Spleen (tissue), 11 donors: ENCODE measurements around the gene MSI2. TPM values are rescaled to one million over a fixed set of nuclear protein-coding genes. Genes with fewer than 3 reads are reported as not detected.
A peak's percentile ranks its signal among the peaks of the same experiment; 100 is the strongest.

Experiments
- DNase-seq: peaks from one replicate; pipeline ENCODE4 v3.0.0-alpha.2; 2020
- H3K27ac ChIP-seq, 8 donors: fragments of 200-600 bp; sonication (generic) in 7 of 8; 1 replicate in 4 of 8; 2 replicates in 4 of 8; pipeline versions ENCODE4 v1.5.0 to v1.8.0; 2016 to 2021; ENCODE audit warnings: inconsistent platforms in 4 of 8, mild to moderate bottlenecking in 4 of 8, moderate library complexity in 1 of 8
- H3K27me3 ChIP-seq, 7 donors: fragments of 200-600 bp; sonication (generic) in 6 of 7; replicated peaks in 1 of 7; 1 replicate in 4 of 7; 2 replicates in 3 of 7; pipeline versions ENCODE4 v1.5.0 to v1.8.0; 2016 to 2021; ENCODE audit warnings: inconsistent platforms in 3 of 7, mild to moderate bottlenecking in 1 of 7
- H3K36me3 ChIP-seq, 6 donors: fragments of 200-600 bp; sonication (generic) in 5 of 6; 1 replicate in 4 of 6; 2 replicates in 2 of 6; pipeline versions ENCODE4 v1.5.0 to v1.8.0; 2016 to 2021; ENCODE audit warnings: inconsistent platforms in 2 of 6
- H3K4me1 ChIP-seq, 6 donors: fragments of 200-600 bp; sonication (generic) in 5 of 6; 1 replicate in 3 of 6; 2 replicates in 3 of 6; pipeline versions ENCODE4 v1.5.0 to v1.8.0; 2016 to 2021; ENCODE audit warnings: inconsistent platforms in 3 of 6
- H3K4me3 ChIP-seq, 8 donors: fragments of 200-600 bp; sonication (generic) in 7 of 8; 1 replicate in 4 of 8; 2 replicates in 4 of 8; pipeline versions ENCODE4 v1.5.0 to v1.8.0; 2016 to 2021; ENCODE audit warnings: inconsistent platforms in 4 of 8, mild to moderate bottlenecking in 4 of 8, moderate library complexity in 2 of 8
- H3K9me3 ChIP-seq, 8 donors: fragments of 200-600 bp; sonication (generic) in 7 of 8; 1 replicate in 4 of 8; 2 replicates in 4 of 8; pipeline versions ENCODE4 v1.5.0 to v1.8.0; 2016 to 2021; ENCODE audit warnings: inconsistent platforms in 4 of 8
- CTCF ChIP-seq, 11 experiments: fragments of 200-600 bp in 7 of 11; fragments of 450-650 bp in 4 of 11; sonication (generic) in 4 of 11; IDR thresholded peaks in 8 of 11; conservative IDR thresholded peaks in 3 of 11; 1 replicate in 7 of 11; 2 replicates in 4 of 11; pipeline versions ENCODE4 v1.4.0 to v1.8.0; 2016 to 2021; ENCODE audit warnings: antibody characterized with exemption in 11 of 11, inconsistent platforms in 4 of 11, mild to moderate bottlenecking in 1 of 11
- POLR2A ChIP-seq, 3 donors: fragments of 450-650 bp; IDR thresholded peaks; one replicate each; pipeline ENCODE4 v1.5.1; 2017; ENCODE audit warnings: antibody characterized with exemption in 3 of 3, mild to moderate bottlenecking in 1 of 3
- POLR2AphosphoS5 ChIP-seq, 3 donors: sonication (generic); formaldehyde crosslinking; IDR thresholded peaks; one replicate each; pipeline ENCODE4 v1.5.1; 2017; ENCODE audit warnings: antibody characterized with exemption in 3 of 3
- whole genome bisulfite sequencing, 5 donors: extraction: QIAGEN DNeasy Blood & Tissue Kit in 3 of 5; methylation state at CpG; one replicate each; pipeline versions ENCODE4 v1.1.5 to v1.1.7; 2013 to 2018; 5-methylcytosine and 5-hydroxymethylcytosine counted together
- intact Hi-C: fragments of 100-400 bp; cut with DNase I; formaldehyde crosslinking; loops from one replicate; pipeline ENCODE4 v1.15.0; 2023; ENCODE audit warnings: low total_unique reads
- polyA plus RNA-seq, 3 donors: library from polyadenylated mRNA; stranded (reverse); fragments of 200-250 nt; gene quantifications; one replicate each; pipeline ENCODE4 v1.2.1, GENCODE V29; 2013
- total RNA-seq, 7 donors: library from RNA; depleted of rRNA in 3 of 7; stranded (reverse); fragments of >200 nt in 3 of 7; fragmentation: NEBNext Ultra II Directional in 4 of 7; extraction: Animal tissue kit (Norgen Biotek cat#: 25700) in 4 of 7; gene quantifications; one replicate each; pipeline versions ENCODE4 v1.1.0 to v1.2.1, GENCODE V29; 2016 to 2021
- donor health status: healthy with polysubstance abuse.
- donor health status: DM: no; HTN: no; CAD: no; lungs with moderate emphysema.
- donor health status: DM: no; HTN: no; CAD: no.
- donor health status: Bipolar disorder and iron deficiency.
- donor health status: healthy.
- donor health status: DM: no; HTN: no; CAD: no.
- donor health status: DM: yes; HTN: yes; CAD: no.

The MSI2 gene
- total and polyA plus RNA-seq, 10 donors, result 9.8 to 131 (median 64.7) TPM

GRCh38 chr17:57597101-57597500 is 340.8 kb downstream of the MSI2 start:
- intact Hi-C loops, result loop anchor here (5.0 kb wide), 2 partner anchors 75 to 150 kb away; partner anchors contain the start of gene CCDC182
- H3K36me3 ChIP-seq, result peaks cover 0 to 10% (median 0%) of the 10 kb centered on the region in 6 donors
- H3K4me1 ChIP-seq, result peaks cover 34 to 72% (median 50%) of the 10 kb centered on the region in 6 donors
- WGBS, 5 donors, result 77 to 94% (median 90%) methylated on average over 5 of the region's 5 CpGs
- peak overlapping the region in 1 of 8 donors; percentile 70 for H3K27ac ChIP-seq
- DNase-seq, result no peak
- H3K4me3 ChIP-seq, result no peak overlapping the region
- peaks cover 0 to 14% (median 10%) of the 10 kb centered on the region in 8 donors for H3K9me3 ChIP-seq
- TF ChIP-seq POLR2A (IDR thresholded peaks at IDR 0.05), result no peak
- TF ChIP-seq POLR2AphosphoS5 (IDR thresholded peaks at IDR 0.05), result no peak
- no peak for TF ChIP-seq CTCF (IDR thresholded peaks at IDR 0.05 in 8 of 11, conservative IDR thresholded peaks at IDR 0.05 in 3 of 11)
- no peaks in the 10 kb centered on the region for H3K27me3 ChIP-seq

- DNase-seq, result no peak
- H3K36me3 ChIP-seq, result peaks cover 0 to 10% (median 0%) of the 10 kb centered on the region in 6 donors
- peaks cover 35 to 79% (median 55%) of the 10 kb centered on the region in 6 donors for H3K4me1 ChIP-seq
- no peaks in the 10 kb centered on the region for H3K27me3 ChIP-seq
- peaks cover 0 to 14% (median 10%) of the 10 kb centered on the region in 8 donors for H3K9me3 ChIP-seq
- intact Hi-C loops, result loop anchor here (5.0 kb wide), 2 partner anchors 75 to 150 kb away; partner anchors contain the start of gene CCDC182
- H3K27ac ChIP-seq, result peak overlapping the region in 4 of 8 donors; percentile 6 to 70 (median 22)
- H3K4me3 ChIP-seq, result no peak overlapping the region
- WGBS, 5 donors, result 57 to 68% (median 66%) methylated on average over 8 of the region's 8 CpGs
- TF ChIP-seq POLR2A (IDR thresholded peaks at IDR 0.05) (no peak), POLR2AphosphoS5 (IDR thresholded peaks at IDR 0.05) (peak in 1 of 3 donors; percentile 51), CTCF (IDR thresholded peaks at IDR 0.05 in 8 of 11, conservative IDR thresholded peaks at IDR 0.05 in 3 of 11) (peak; percentile 42 to 80 (median 72))
These were observed 341.5 kb downstream of the MSI2 start for GRCh38 chr17:57597531-57598453.

- H3K4me1 ChIP-seq, result peaks cover 49 to 89% (median 72%) of the 10 kb centered on the region in 6 donors
- peaks cover 0 to 10% (median 0%) of the 10 kb centered on the region in 6 donors for H3K36me3 ChIP-seq
- H3K4me3 ChIP-seq, result no peak overlapping the region
- peak overlapping the region; percentile 35 to 84 (median 62) for H3K27ac ChIP-seq
- H3K9me3 ChIP-seq, result peaks cover 0 to 14% (median 10%) of the 10 kb centered on the region in 8 donors
- 37 to 68% (median 46%) methylated on average over 8 of the region's 8 CpGs for WGBS, 5 donors
- intact Hi-C loops, result loop anchor here (5.0 kb wide), 2 partner anchors 73 to 148 kb away; partner anchors contain the start of gene CCDC182
- no peak for DNase-seq
- no peak for TF ChIP-seq CTCF (IDR thresholded peaks at IDR 0.05 in 8 of 11, conservative IDR thresholded peaks at IDR 0.05 in 3 of 11)
- peak in 1 of 3 donors; percentile 14 for TF ChIP-seq POLR2AphosphoS5 (IDR thresholded peaks at IDR 0.05)
- no peaks in the 10 kb centered on the region for H3K27me3 ChIP-seq
These were observed 343.1 kb downstream of the MSI2 start for GRCh38 chr17:57599271-57600045.
